HG02852 (cell line): Measurements from ENCODE around the gene YRDC.

Source experiments
- ATAC-seq: cut with Tn5 transposase; IDR thresholded peaks from one replicate; pipeline ENCODE4 v1.9.1; 2021; ENCODE audit warnings: mild to moderate bottlenecking, moderate library complexity; ENCODE audit not compliant: unreplicated experiment

YRDC gene

GRCh38 chr1:37807555-37808368 lies at the start of gene YRDC, which contains the start of gene C1orf122:
Gene YRDC (minus strand): TSS chr1:37808208. CDS start chr1:37808180, 28 bp downstream.
Gene C1orf122 (plus strand): TSS chr1:37807790. CDS start chr1:37808405, 615 bp downstream.
- peak; percentile 88 for ATAC-seq

- no peak for ATAC-seq
Measured at GRCh38 chr1:37854406-37854805, 46.4 kb upstream of the YRDC start.

- no peak for ATAC-seq
Measured at GRCh38 chr1:37853157-37853556, 45.1 kb upstream of the YRDC start.

- ATAC-seq: no peak
Measured at GRCh38 chr1:37851782-37852210, 43.8 kb upstream of the YRDC start.

- ATAC-seq: no peak
Measured at GRCh38 chr1:37851262-37851661, 43.3 kb upstream of the YRDC start.

- ATAC-seq: no peak
Measured at GRCh38 chr1:37850352-37850955, 42.4 kb upstream of the YRDC start.

- no peak for ATAC-seq
Measured at GRCh38 chr1:37849480-37849879, 41.5 kb upstream of the YRDC start.

GRCh38 chr1:37846647-37847339 lies 38.8 kb upstream of the YRDC start:
- ATAC-seq: no peak

- no peak for ATAC-seq
Measured at GRCh38 chr1:37845786-37846185, 37.8 kb upstream of the YRDC start.

- ATAC-seq: no peak
Measured at GRCh38 chr1:37845049-37845646, 37.1 kb upstream of the YRDC start.

GRCh38 chr1:37844536-37844935 lies 36.5 kb upstream of the YRDC start:
- ATAC-seq: no peak

- ATAC-seq: no peak
Measured at GRCh38 chr1:37841652-37842051, 33.6 kb upstream of the YRDC start.

- no peak for ATAC-seq
Measured at GRCh38 chr1:37840711-37841110, 32.7 kb upstream of the YRDC start.

- no peak for ATAC-seq
Measured at GRCh38 chr1:37839676-37840075, 31.7 kb upstream of the YRDC start.

- no peak for ATAC-seq
Measured at GRCh38 chr1:37836788-37837187, 28.8 kb upstream of the YRDC start.

- ATAC-seq: no peak
Measured at GRCh38 chr1:37831809-37832208, 23.8 kb upstream of the YRDC start.

- ATAC-seq: no peak
Measured at GRCh38 chr1:37831109-37831508, 23.1 kb upstream of the YRDC start.

GRCh38 chr1:37828410-37829074 lies 20.5 kb upstream of the YRDC start:
- no peak for ATAC-seq

GRCh38 chr1:37825506-37825905 lies 17.5 kb upstream of the YRDC start:
- no peak for ATAC-seq

- ATAC-seq: no peak
Measured at GRCh38 chr1:37824001-37824400, 16.0 kb upstream of the YRDC start.
